Prostate gland (tissue), 2 donors: ENCODE measurements around the gene JARID2.

ENCODE experiments used
- POLR2A ChIP-seq: fragments of 450-650 bp; IDR thresholded peaks from one replicate; pipeline ENCODE4 v1.6.1; 2016; ENCODE audit warnings: antibody characterized with exemption, mild to moderate bottlenecking
- POLR2AphosphoS5 ChIP-seq: sonication (generic); formaldehyde crosslinking; IDR thresholded peaks from one replicate; pipeline ENCODE4 v1.6.1; 2017; ENCODE audit warnings: antibody characterized with exemption
- TF ChIP-seq, protein P1 (sequence below), 4 experiments: fragments of 200-600 bp in 2 of 4; fragments of 450-650 bp in 2 of 4; sonication (generic) in 2 of 4; IDR thresholded peaks; 1 replicate in 3 of 4; 2 replicates in 1 of 4; pipeline ENCODE4 v1.5.1; 2016 to 2019; ENCODE audit warnings: antibody characterized with exemption in 4 of 4, mild to moderate bottlenecking in 2 of 4, moderate library complexity in 2 of 4

DNA sequence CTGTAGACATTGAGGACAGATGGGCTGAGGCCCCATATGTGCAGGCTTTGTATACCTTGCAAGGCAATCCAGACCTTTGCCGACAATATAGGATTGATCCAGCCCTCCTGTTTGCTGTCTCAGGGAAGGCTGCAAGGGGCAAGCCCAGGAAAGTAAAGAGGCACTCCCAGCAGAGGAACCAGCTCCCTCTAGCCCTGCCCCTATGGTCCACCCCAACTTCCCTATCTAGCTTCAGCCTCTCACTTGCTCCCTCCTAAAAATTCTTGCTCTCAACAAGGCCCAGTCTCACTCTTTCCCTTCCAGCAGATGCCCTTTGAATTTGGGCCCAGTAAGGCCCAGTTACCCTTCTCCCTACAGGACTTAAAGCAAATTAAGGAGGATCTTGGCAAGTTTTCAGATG, 92.6 kb downstream of the JARID2 start:
- no peak for TF ChIP-seq POLR2A
- TF ChIP-seq POLR2AphosphoS5, result no peak
- TF ChIP-seq, protein P1, sequence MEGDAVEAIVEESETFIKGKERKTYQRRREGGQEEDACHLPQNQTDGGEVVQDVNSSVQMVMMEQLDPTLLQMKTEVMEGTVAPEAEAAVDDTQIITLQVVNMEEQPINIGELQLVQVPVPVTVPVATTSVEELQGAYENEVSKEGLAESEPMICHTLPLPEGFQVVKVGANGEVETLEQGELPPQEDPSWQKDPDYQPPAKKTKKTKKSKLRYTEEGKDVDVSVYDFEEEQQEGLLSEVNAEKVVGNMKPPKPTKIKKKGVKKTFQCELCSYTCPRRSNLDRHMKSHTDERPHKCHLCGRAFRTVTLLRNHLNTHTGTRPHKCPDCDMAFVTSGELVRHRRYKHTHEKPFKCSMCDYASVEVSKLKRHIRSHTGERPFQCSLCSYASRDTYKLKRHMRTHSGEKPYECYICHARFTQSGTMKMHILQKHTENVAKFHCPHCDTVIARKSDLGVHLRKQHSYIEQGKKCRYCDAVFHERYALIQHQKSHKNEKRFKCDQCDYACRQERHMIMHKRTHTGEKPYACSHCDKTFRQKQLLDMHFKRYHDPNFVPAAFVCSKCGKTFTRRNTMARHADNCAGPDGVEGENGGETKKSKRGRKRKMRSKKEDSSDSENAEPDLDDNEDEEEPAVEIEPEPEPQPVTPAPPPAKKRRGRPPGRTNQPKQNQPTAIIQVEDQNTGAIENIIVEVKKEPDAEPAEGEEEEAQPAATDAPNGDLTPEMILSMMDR (IDR thresholded peaks at IDR 0.05), result no peak
